ENCODE data around the gene KNCN.

GRCh38 chr1:46599059-46599970 lies 47.9 kb upstream of the KNCN start:
- no peak for TF ChIP-seq CTCF (IDR thresholded peaks at IDR 0.05)
- TF ChIP-seq POLR2A (IDR thresholded peaks at IDR 0.05) = no peak

Measured in breast epithelium (tissue), 3 donors.